Mesendoderm (in vitro differentiated cells): ENCODE results near the gene CAMK2G.

Source experiments
- DNase-seq: peaks from one replicate; pipeline ENCODE4 v3.0.0; 2013
- H2AK5ac ChIP-seq: 2 replicates; pipeline ENCODE4 v1.6.1; 2013; ENCODE audit warnings: low read length, inconsistent platforms
- H2BK120ac ChIP-seq: 2 replicates; pipeline ENCODE4 v1.6.1; 2013; ENCODE audit warnings: low read depth, mild to moderate bottlenecking, low read length, moderate library complexity, mixed read lengths
- H2BK15ac ChIP-seq: replicated peaks from 2 replicates; pipeline ENCODE4 v1.6.1; 2013; ENCODE audit warnings: low read depth, mild to moderate bottlenecking, moderate library complexity
- H2BK5ac ChIP-seq: 2 replicates; pipeline ENCODE4 v1.6.1; 2013; ENCODE audit warnings: low read length, inconsistent platforms
- H3K18ac ChIP-seq: 2 replicates; pipeline ENCODE4 v1.6.1; 2013; ENCODE audit warnings: mild to moderate bottlenecking, low read length, mixed read lengths
- H3K23ac ChIP-seq: one replicate; pipeline ENCODE4 v1.6.1; 2013; ENCODE audit warnings: low read length
- H3K27ac ChIP-seq: 2 replicates; pipeline ENCODE4 v1.5.1; 2013; ENCODE audit warnings: low read depth, mild to moderate bottlenecking, inconsistent platforms, low read length, moderate library complexity
- H3K27me3 ChIP-seq: 2 replicates; pipeline ENCODE4 v1.6.1; 2013; ENCODE audit warnings: low read length, control low read depth, mild to moderate bottlenecking, inconsistent platforms; ENCODE audit not compliant: insufficient read depth, poor library complexity
- H3K36me3 ChIP-seq: 2 replicates; pipeline ENCODE4 v1.6.1; 2013; ENCODE audit warnings: low read length, inconsistent platforms; ENCODE audit not compliant: control insufficient read depth, insufficient read depth
- H3K4ac ChIP-seq: one replicate; pipeline ENCODE4 v1.6.1; 2013; ENCODE audit warnings: low read depth, mild to moderate bottlenecking, low read length, moderate library complexity
- H3K4me1 ChIP-seq: 2 replicates; pipeline ENCODE4 v1.6.1; 2013; ENCODE audit warnings: low read depth, low read length, inconsistent platforms; ENCODE audit not compliant: control insufficient read depth
- H3K4me2 ChIP-seq: 2 replicates; pipeline ENCODE4 v1.6.1; 2013; ENCODE audit warnings: low read length
- H3K4me3 ChIP-seq: 2 replicates; pipeline ENCODE4 v1.5.1; 2013; ENCODE audit warnings: mild to moderate bottlenecking, low read length
- H3K56ac ChIP-seq: one replicate; pipeline ENCODE4 v1.6.1; 2013; ENCODE audit warnings: low read length
- H3K79me1 ChIP-seq: 2 replicates; pipeline ENCODE4 v1.6.1; 2013; ENCODE audit warnings: low read length, inconsistent platforms
- H3K79me2 ChIP-seq: 2 replicates; pipeline ENCODE4 v1.6.1; 2013; ENCODE audit warnings: mild to moderate bottlenecking, low read length; ENCODE audit not compliant: control insufficient read depth, insufficient read depth
- H3K9ac ChIP-seq: 2 replicates; pipeline ENCODE4 v1.6.1; 2013; ENCODE audit warnings: low read length, inconsistent platforms
- H4K5ac ChIP-seq: one replicate; pipeline ENCODE4 v1.6.1; 2013; ENCODE audit warnings: low read length
- H4K8ac ChIP-seq: one replicate; pipeline ENCODE4 v1.6.1; 2013; ENCODE audit warnings: low read depth, mild to moderate bottlenecking, control low read depth, low read length, moderate library complexity
- WGBS: extraction: QIAGEN DNeasy Blood & Tissue Kit; methylation state at CpG from one replicate; pipeline ENCODE4 v1.1.7; 2013; ENCODE audit warnings: low lambda C conversion rate, missing lambda C conversion rate; ENCODE audit not compliant: insufficient coverage; ENCODE audit errors: extremely low coverage; 5-methylcytosine and 5-hydroxymethylcytosine counted together

Gene CAMK2G

GRCh38 chr10:73809061-73809818 is 65.1 kb downstream of the CAMK2G start:
- Histone ChIP-seq H3K79me1 (no peaks in the 10 kb centered on the region), H4K8ac (no peak overlapping the region), H3K4me1 (peaks cover 3% of the 10 kb centered on the region), H2BK120ac (no peak overlapping the region), H3K79me2 (no peaks in the 10 kb centered on the region), H3K4me2 (no peak overlapping the region), H2AK5ac (no peak overlapping the region), H3K4me3 (no peak overlapping the region), H4K5ac (no peak overlapping the region), H3K56ac (no peak overlapping the region), H3K9ac (no peak overlapping the region), H3K27ac (no peak overlapping the region), H2BK5ac (no peak overlapping the region), H3K4ac (no peak overlapping the region), H3K27me3 (no peaks in the 10 kb centered on the region), H2BK15ac (no peak overlapping the region), H3K36me3 (peaks cover 2% of the 10 kb centered on the region), H3K23ac (no peak overlapping the region), H3K18ac (no peak overlapping the region)
- DNase-seq: no peak
- no CpG with 5 or more reads among the region's 5 CpGs for WGBS

- H2BK5ac ChIP-seq: no peak overlapping the region
- DNase-seq: no peak
- H3K56ac ChIP-seq: no peak overlapping the region
- no peak overlapping the region for H3K4ac ChIP-seq
- H3K9ac ChIP-seq: no peak overlapping the region
- H3K4me2 ChIP-seq: no peak overlapping the region
- no peak overlapping the region for H3K18ac ChIP-seq
- no peak overlapping the region for H3K23ac ChIP-seq
- H3K27me3 ChIP-seq: no peaks in the 10 kb centered on the region
- no peaks in the 10 kb centered on the region for H3K79me2 ChIP-seq
- H3K27ac ChIP-seq: no peak overlapping the region
- H3K36me3 ChIP-seq: peaks cover 2% of the 10 kb centered on the region
- no peak overlapping the region for H3K4me3 ChIP-seq
- H2BK120ac ChIP-seq: no peak overlapping the region
- no peak overlapping the region for H2BK15ac ChIP-seq
- H4K5ac ChIP-seq: no peak overlapping the region
- no peaks in the 10 kb centered on the region for H3K79me1 ChIP-seq
- peaks cover 3% of the 10 kb centered on the region for H3K4me1 ChIP-seq
- no peak overlapping the region for H2AK5ac ChIP-seq
- H4K8ac ChIP-seq: no peak overlapping the region
- no CpG with 5 or more reads among the region's 16 CpGs for WGBS
Observed at GRCh38 chr10:73808021-73808815, 66.1 kb downstream of the CAMK2G start.

- no CpG with 5 or more reads among the region's 14 CpGs for WGBS
- Histone ChIP-seq H3K27ac (no peak overlapping the region), H3K79me2 (no peaks in the 10 kb centered on the region), H3K36me3 (peaks cover 2% of the 10 kb centered on the region), H3K4me3 (no peak overlapping the region), H2BK120ac (no peak overlapping the region), H2AK5ac (no peak overlapping the region), H4K8ac (no peak overlapping the region), H3K4me2 (no peak overlapping the region), H3K4me1 (peaks cover 3% of the 10 kb centered on the region), H3K79me1 (no peaks in the 10 kb centered on the region), H3K9ac (no peak overlapping the region), H2BK15ac (no peak overlapping the region), H3K27me3 (no peaks in the 10 kb centered on the region), H3K56ac (no peak overlapping the region), H3K4ac (no peak overlapping the region), H4K5ac (no peak overlapping the region), H3K23ac (no peak overlapping the region), H2BK5ac (no peak overlapping the region), H3K18ac (no peak overlapping the region)
- no peak for DNase-seq
Observed at GRCh38 chr10:73807471-73807870, 66.9 kb downstream of the CAMK2G start.

GRCh38 chr10:73806176-73806950 is 68.0 kb downstream of the CAMK2G start:
- no peaks in the 10 kb centered on the region for H3K79me1 ChIP-seq
- no CpG with 5 or more reads among the region's 14 CpGs for WGBS
- H3K27ac ChIP-seq: no peak overlapping the region
- no peak overlapping the region for H3K4ac ChIP-seq
- peaks cover 4% of the 10 kb centered on the region for H3K36me3 ChIP-seq
- H3K9ac ChIP-seq: no peak overlapping the region
- H2BK15ac ChIP-seq: no peak overlapping the region
- peaks cover 3% of the 10 kb centered on the region for H3K4me1 ChIP-seq
- H3K23ac ChIP-seq: no peak overlapping the region
- H4K8ac ChIP-seq: no peak overlapping the region
- no peaks in the 10 kb centered on the region for H3K27me3 ChIP-seq
- no peak overlapping the region for H2BK120ac ChIP-seq
- no peak overlapping the region for H4K5ac ChIP-seq
- H3K4me2 ChIP-seq: no peak overlapping the region
- no peak overlapping the region for H3K56ac ChIP-seq
- H3K18ac ChIP-seq: no peak overlapping the region
- no peak overlapping the region for H2AK5ac ChIP-seq
- no peak overlapping the region for H2BK5ac ChIP-seq
- H3K79me2 ChIP-seq: no peaks in the 10 kb centered on the region
- H3K4me3 ChIP-seq: no peak overlapping the region
- DNase-seq: no peak

- H2BK120ac ChIP-seq: no peak overlapping the region
- no peak overlapping the region for H2BK15ac ChIP-seq
- H3K4me3 ChIP-seq: no peak overlapping the region
Observed at GRCh38 chr10:73803680-73804286, 70.6 kb downstream of the CAMK2G start.

More at GRCh38 chr10:73803680-73804286, 70.6 kb downstream of the CAMK2G start:
- H4K5ac ChIP-seq: no peak overlapping the region
- no peak overlapping the region for H4K8ac ChIP-seq
- H3K4me1 ChIP-seq: no peaks in the 10 kb centered on the region
- no peak overlapping the region for H3K27ac ChIP-seq
- no peak overlapping the region for H3K4ac ChIP-seq
- H3K36me3 ChIP-seq: peaks cover 13% of the 10 kb centered on the region
- no peak overlapping the region for H2BK5ac ChIP-seq
- no peaks in the 10 kb centered on the region for H3K79me2 ChIP-seq
- no peak overlapping the region for H3K23ac ChIP-seq
- H2AK5ac ChIP-seq: no peak overlapping the region
- no peak overlapping the region for H3K18ac ChIP-seq
- H3K79me1 ChIP-seq: no peaks in the 10 kb centered on the region
- DNase-seq: no peak
- H3K9ac ChIP-seq: no peak overlapping the region
- H3K27me3 ChIP-seq: no peaks in the 10 kb centered on the region
- H3K4me2 ChIP-seq: no peak overlapping the region
- no peak overlapping the region for H3K56ac ChIP-seq
